ENCODE data around the gene MBD5.

Gene MBD5

GRCh38 chr2:148527488-148528340 lies 506.8 kb downstream of the MBD5 start:
- Mint-ChIP-seq H3K9me3 (no peaks in the 10 kb centered on the region), H3K4me1 (peaks cover 22% of the 10 kb centered on the region), H3K27ac (peak overlapping the region; percentile 73), H3K27me3 (ENCODE audit: low read depth, poor library complexity) (peaks cover 3% of the 10 kb centered on the region), H3K36me3 (ENCODE audit: low read depth) (no peaks in the 10 kb centered on the region), H3K4me3 (no peak overlapping the region)
- no peak for DNase-seq
- no peak for TF ChIP-seq CTCF (IDR thresholded peaks at IDR 0.05)

- peaks cover 3% of the 10 kb centered on the region for H3K27me3 Mint-ChIP-seq (ENCODE audit: low read depth, poor library complexity)
- H3K9me3 Mint-ChIP-seq: no peaks in the 10 kb centered on the region
- H3K27ac Mint-ChIP-seq: peak overlapping the region; percentile 27
- H3K4me3 Mint-ChIP-seq: no peak overlapping the region
- peaks cover 22% of the 10 kb centered on the region for H3K4me1 Mint-ChIP-seq
- H3K36me3 Mint-ChIP-seq (ENCODE audit: low read depth): no peaks in the 10 kb centered on the region
- DNase-seq: no peak
- no peak for TF ChIP-seq CTCF (IDR thresholded peaks at IDR 0.05)
Measured at GRCh38 chr2:148528356-148529064, 507.6 kb downstream of the MBD5 start.

GRCh38 chr2:148529745-148530144 lies 508.9 kb downstream of the MBD5 start:
- Mint-ChIP-seq H3K36me3 (ENCODE audit: low read depth) (no peaks in the 10 kb centered on the region), H3K4me3 (no peak overlapping the region), H3K27ac (no peak overlapping the region), H3K4me1 (peaks cover 26% of the 10 kb centered on the region), H3K9me3 (no peaks in the 10 kb centered on the region), H3K27me3 (ENCODE audit: low read depth, poor library complexity) (peaks cover 3% of the 10 kb centered on the region)
- no peak for DNase-seq
- TF ChIP-seq CTCF (IDR thresholded peaks at IDR 0.05): no peak

DNA sequence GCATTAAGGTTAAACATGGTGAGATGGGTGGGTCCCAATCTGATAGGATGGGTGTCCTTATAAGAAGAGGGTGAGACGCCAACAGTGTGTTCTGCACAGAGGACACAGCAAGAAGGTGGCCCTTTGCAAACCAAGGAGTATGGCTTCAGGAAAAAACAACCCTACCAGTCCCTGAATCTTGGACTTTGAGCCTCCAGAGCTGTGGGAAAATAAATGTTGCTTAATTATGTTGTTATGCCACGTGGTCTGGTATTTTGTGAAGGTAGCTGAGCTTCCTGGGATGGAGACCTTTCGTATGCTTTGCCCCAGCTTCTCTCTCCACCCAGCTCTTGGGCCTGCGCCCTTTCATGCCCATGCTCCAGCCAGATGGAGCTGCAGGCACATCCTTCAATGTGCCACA lies 509.5 kb downstream of the MBD5 start:
- Mint-ChIP-seq H3K27ac (no peak overlapping the region), H3K4me3 (no peak overlapping the region), H3K27me3 (ENCODE audit: low read depth, poor library complexity) (peaks cover 3% of the 10 kb centered on the region), H3K9me3 (no peaks in the 10 kb centered on the region), H3K36me3 (ENCODE audit: low read depth) (no peaks in the 10 kb centered on the region), H3K4me1 (peaks cover 26% of the 10 kb centered on the region)
- no peak for TF ChIP-seq CTCF (IDR thresholded peaks at IDR 0.05)
- no peak for DNase-seq

DNA sequence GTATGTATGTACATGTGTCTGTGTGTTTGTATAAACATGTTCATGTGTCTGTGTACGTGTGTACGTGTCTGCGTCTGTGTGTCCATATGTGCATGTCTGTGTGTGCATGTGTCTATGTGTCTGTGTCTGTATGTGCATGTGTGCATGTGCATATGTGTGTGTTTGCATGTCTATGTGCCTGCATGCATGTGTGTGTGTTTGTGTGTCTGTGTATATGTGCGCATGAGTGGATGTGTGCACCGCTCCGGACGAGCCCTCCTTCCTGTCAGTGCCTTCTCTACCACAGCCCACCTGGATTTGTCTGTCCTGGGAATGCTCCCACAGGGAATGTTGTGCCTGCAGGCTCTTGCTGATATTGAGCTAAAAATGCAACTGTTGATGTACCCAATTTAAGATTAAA lies 510.3 kb downstream of the MBD5 start:
- peaks cover 25% of the 10 kb centered on the region for H3K4me1 Mint-ChIP-seq
- H3K4me3 Mint-ChIP-seq: no peak overlapping the region
- no peaks in the 10 kb centered on the region for H3K36me3 Mint-ChIP-seq (ENCODE audit: low read depth)
- no peaks in the 10 kb centered on the region for H3K9me3 Mint-ChIP-seq
- no peak for TF ChIP-seq CTCF (IDR thresholded peaks at IDR 0.05)
- H3K27me3 Mint-ChIP-seq (ENCODE audit: low read depth, poor library complexity): peaks cover 3% of the 10 kb centered on the region
- no peak for DNase-seq
- no peak overlapping the region for H3K27ac Mint-ChIP-seq
